T-helper 1 cell treated with Interleukin-12 subunit alpha and Interleukin-12 subunit beta and Interleukin-4 antibody, amounts not matched to agents 30 μg/mL and 1 μg/mL, for 36 hours (primary cell): ENCODE measurements around the gene ABCG5.

Experiments used
- H3K27ac Mint-ChIP-seq: one replicate; pipeline ENCODE4 v1.8.0; 2021; ENCODE audit warnings: mild to moderate bottlenecking, mixed read lengths
- H3K27me3 Mint-ChIP-seq: one replicate; pipeline ENCODE4 v1.8.0; 2021; ENCODE audit warnings: low read depth, mixed read lengths
- H3K36me3 Mint-ChIP-seq: one replicate; pipeline ENCODE4 v1.8.0; 2021; ENCODE audit warnings: low read depth, mixed read lengths
- H3K4me1 Mint-ChIP-seq: one replicate; pipeline ENCODE4 v1.8.0; 2021; ENCODE audit warnings: low read depth, mixed read lengths
- H3K4me3 Mint-ChIP-seq: one replicate; pipeline ENCODE4 v1.8.0; 2021; ENCODE audit warnings: mild to moderate bottlenecking, moderate library complexity, mixed read lengths
- H3K9me3 Mint-ChIP-seq: one replicate; pipeline ENCODE4 v1.8.0; 2021; ENCODE audit warnings: mixed read lengths

Gene ABCG5

GRCh38 chr2:43766006-43766405 lies 72.6 kb downstream of the ABCG5 start:
- H3K27ac Mint-ChIP-seq, result no peak overlapping the region
- H3K9me3 Mint-ChIP-seq, result no peaks in the 10 kb centered on the region
- peaks cover 3% of the 10 kb centered on the region for H3K27me3 Mint-ChIP-seq
- no peak overlapping the region for H3K4me3 Mint-ChIP-seq
- H3K4me1 Mint-ChIP-seq, result no peaks in the 10 kb centered on the region
- no peaks in the 10 kb centered on the region for H3K36me3 Mint-ChIP-seq

GRCh38 chr2:43764086-43764705 lies 74.4 kb downstream of the ABCG5 start:
- H3K4me1 Mint-ChIP-seq, result no peaks in the 10 kb centered on the region
- H3K27ac Mint-ChIP-seq, result no peak overlapping the region
- H3K9me3 Mint-ChIP-seq, result no peaks in the 10 kb centered on the region
- no peaks in the 10 kb centered on the region for H3K36me3 Mint-ChIP-seq
- H3K4me3 Mint-ChIP-seq, result no peak overlapping the region
- peaks cover 3% of the 10 kb centered on the region for H3K27me3 Mint-ChIP-seq

- Mint-ChIP-seq H3K27me3 (peaks cover 3% of the 10 kb centered on the region), H3K9me3 (no peaks in the 10 kb centered on the region), H3K27ac (no peak overlapping the region)
Measured at GRCh38 chr2:43763091-43763490, 75.5 kb downstream of the ABCG5 start.

More at GRCh38 chr2:43763091-43763490, 75.5 kb downstream of the ABCG5 start:
- Mint-ChIP-seq H3K4me1 (no peaks in the 10 kb centered on the region), H3K36me3 (no peaks in the 10 kb centered on the region), H3K4me3 (no peak overlapping the region)
